ENCODE measurements around the gene SCML1. TPM values are rescaled to one million over a fixed set of nuclear protein-coding genes. Genes with fewer than 3 reads are reported as not detected.

SCML1 gene
- total RNA-seq, 2 donors from 2014 or later = 11.7 to 21.4 TPM

DNA sequence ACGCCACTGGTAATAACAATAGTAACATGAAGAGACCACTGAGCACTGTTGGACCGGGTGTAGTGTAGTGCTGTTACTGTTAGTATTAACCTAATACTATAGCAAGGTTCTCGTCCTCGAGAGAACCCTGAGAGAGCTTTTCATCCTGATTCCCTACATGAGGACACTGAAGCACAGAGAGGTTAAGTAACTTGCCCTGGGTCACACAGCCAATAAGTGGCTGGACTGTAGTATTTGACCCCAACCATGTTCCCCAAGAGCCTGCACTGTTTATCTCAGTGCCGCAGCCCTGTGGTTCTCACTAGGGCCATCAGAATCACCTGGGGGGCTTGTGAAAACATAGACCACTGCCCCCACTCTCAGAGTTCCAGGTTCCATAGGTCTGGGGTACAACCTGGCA, 10.4 kb downstream of the SCML1 start:
- no peaks in the 10 kb centered on the region for H3K36me3 ChIP-seq
- no peaks in the 10 kb centered on the region for H3K4me1 ChIP-seq
- H3K27ac ChIP-seq = no peak overlapping the region
- H3K27me3 ChIP-seq = no peaks in the 10 kb centered on the region
- intact Hi-C loops (cut with DNase I) = no loop called here
- no peak overlapping the region for H3K4me3 ChIP-seq
- H3K9me3 ChIP-seq = no peaks in the 10 kb centered on the region
- DNase-seq = no peak
- TF ChIP-seq, protein P1, sequence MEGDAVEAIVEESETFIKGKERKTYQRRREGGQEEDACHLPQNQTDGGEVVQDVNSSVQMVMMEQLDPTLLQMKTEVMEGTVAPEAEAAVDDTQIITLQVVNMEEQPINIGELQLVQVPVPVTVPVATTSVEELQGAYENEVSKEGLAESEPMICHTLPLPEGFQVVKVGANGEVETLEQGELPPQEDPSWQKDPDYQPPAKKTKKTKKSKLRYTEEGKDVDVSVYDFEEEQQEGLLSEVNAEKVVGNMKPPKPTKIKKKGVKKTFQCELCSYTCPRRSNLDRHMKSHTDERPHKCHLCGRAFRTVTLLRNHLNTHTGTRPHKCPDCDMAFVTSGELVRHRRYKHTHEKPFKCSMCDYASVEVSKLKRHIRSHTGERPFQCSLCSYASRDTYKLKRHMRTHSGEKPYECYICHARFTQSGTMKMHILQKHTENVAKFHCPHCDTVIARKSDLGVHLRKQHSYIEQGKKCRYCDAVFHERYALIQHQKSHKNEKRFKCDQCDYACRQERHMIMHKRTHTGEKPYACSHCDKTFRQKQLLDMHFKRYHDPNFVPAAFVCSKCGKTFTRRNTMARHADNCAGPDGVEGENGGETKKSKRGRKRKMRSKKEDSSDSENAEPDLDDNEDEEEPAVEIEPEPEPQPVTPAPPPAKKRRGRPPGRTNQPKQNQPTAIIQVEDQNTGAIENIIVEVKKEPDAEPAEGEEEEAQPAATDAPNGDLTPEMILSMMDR (IDR thresholded peaks at IDR 0.05) = no peak
- H3K9ac ChIP-seq (ENCODE audit: low read depth in 2 of 2, low read length in 2 of 2) = no peak overlapping the region

DNA sequence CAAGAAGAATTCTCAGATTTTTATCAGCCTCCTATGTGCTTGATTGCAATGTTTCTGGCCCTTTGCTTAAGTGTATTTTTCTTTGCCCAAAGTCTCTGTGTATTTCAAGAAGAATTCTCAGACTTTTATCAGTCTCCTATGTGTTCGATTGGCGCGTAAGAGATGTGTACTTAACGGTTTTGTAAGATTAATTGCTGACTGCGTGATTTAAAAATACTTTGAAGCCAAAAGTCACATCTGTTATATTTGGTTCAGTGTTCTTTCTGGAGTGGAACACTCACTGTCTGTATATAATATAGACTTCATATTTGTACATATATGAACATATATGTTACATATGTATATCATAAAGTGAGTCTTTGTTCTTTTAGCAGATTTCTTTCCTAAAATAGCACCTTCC, 11.4 kb downstream of the SCML1 start:
- Histone ChIP-seq H3K36me3 (no peaks in the 10 kb centered on the region), H3K4me1 (no peaks in the 10 kb centered on the region), H3K27ac (no peak overlapping the region), H3K9me3 (no peaks in the 10 kb centered on the region), H3K9ac (ENCODE audit: low read depth in 2 of 2, low read length in 2 of 2) (no peak overlapping the region), H3K27me3 (no peaks in the 10 kb centered on the region), H3K4me3 (no peak overlapping the region)
- intact Hi-C loops (cut with DNase I) = no loop called here
- no peak for DNase-seq
- TF ChIP-seq, protein P1 (IDR thresholded peaks at IDR 0.05) = no peak

- H3K27ac ChIP-seq = no peak overlapping the region
- no peaks in the 10 kb centered on the region for H3K36me3 ChIP-seq
- no peak overlapping the region for H3K9ac ChIP-seq (ENCODE audit: low read depth in 2 of 2, low read length in 2 of 2)
- H3K4me3 ChIP-seq = no peak overlapping the region
- intact Hi-C loops (cut with DNase I) = no loop called here
- TF ChIP-seq, protein P1 (IDR thresholded peaks at IDR 0.05) = no peak
- H3K27me3 ChIP-seq = no peaks in the 10 kb centered on the region
- DNase-seq = no peak
- H3K4me1 ChIP-seq = no peaks in the 10 kb centered on the region
- no peaks in the 10 kb centered on the region for H3K9me3 ChIP-seq
Measured at GRCh38 chrX:17750436-17750835, 13.1 kb downstream of the SCML1 start.

DNA sequence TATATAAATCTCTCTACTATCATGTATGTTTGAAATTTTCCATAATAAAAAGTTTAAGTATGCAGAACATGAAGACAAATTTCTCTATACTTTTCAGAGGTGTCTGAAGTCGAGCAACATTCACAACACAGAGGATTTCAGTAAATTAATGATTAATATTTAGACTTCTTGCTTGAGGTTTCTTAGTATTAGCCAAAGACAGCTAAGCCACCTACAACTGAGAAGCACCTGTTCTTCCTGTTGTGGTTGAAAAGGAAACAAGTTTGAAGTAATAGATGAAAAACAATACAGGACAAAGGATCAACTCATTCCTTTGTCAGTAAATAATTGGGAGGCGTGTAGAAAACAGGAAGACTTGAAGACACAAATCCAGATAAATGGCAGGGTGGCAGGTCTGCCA, 21.1 kb downstream of the SCML1 start:
- Histone ChIP-seq H3K36me3 (no peaks in the 10 kb centered on the region), H3K27ac (no peak overlapping the region), H3K4me3 (no peak overlapping the region), H3K9me3 (no peaks in the 10 kb centered on the region), H3K9ac (ENCODE audit: low read depth in 2 of 2, low read length in 2 of 2) (no peak overlapping the region), H3K4me1 (no peaks in the 10 kb centered on the region), H3K27me3 (no peaks in the 10 kb centered on the region)
- TF ChIP-seq, protein P1 (IDR thresholded peaks at IDR 0.05) = no peak
- no peak for DNase-seq
- intact Hi-C loops (cut with DNase I) = no loop called here

DNA sequence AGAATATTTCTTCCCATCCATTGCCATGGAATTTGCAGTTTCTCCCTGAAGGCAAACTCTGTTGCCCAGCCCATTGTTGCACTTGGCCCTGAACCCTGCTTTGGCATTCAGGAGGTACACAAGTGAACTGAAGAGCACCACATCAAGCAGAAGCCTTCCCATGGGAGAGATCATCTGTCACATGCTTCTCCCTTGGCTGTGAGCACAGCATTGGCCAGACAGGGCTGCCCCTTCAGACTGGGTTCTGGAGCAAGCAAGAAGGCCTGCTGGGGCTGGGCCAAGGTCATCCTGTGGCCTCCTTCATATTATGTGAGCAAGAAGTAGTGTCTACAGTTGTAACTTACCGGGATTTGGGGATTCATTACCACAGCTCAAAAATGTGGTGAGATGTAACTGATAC, 22.7 kb downstream of the SCML1 start:
- no peak overlapping the region for H3K9ac ChIP-seq (ENCODE audit: low read depth in 2 of 2, low read length in 2 of 2)
- no peak overlapping the region for H3K27ac ChIP-seq
- no peak for DNase-seq
- no peaks in the 10 kb centered on the region for H3K36me3 ChIP-seq
- TF ChIP-seq, protein P1 (IDR thresholded peaks at IDR 0.05) = no peak
- H3K27me3 ChIP-seq = no peaks in the 10 kb centered on the region
- no peak overlapping the region for H3K4me3 ChIP-seq
- intact Hi-C loops (cut with DNase I) = no loop called here
- no peaks in the 10 kb centered on the region for H3K4me1 ChIP-seq
- H3K9me3 ChIP-seq = no peaks in the 10 kb centered on the region

DNA sequence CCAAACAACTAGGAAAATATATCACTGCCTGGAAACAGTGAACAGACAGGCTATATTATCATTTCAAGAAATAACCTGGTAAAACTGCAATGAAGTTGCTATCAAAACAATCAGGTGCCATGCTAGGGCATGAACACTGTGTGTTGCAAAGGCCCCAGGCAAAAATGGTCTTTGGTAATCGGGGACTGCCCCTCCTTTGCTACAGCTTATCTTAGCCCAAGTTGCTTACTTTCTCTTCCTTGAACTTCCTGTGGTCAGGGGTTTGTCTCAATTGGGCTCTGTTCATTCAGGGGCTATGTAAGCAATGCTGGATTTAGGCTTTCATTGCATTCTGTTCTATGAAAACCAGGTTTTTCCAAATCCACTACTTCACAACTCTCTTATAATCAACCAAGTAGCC, 30.4 kb downstream of the SCML1 start:
- Histone ChIP-seq H3K27ac (no peak overlapping the region), H3K9me3 (no peaks in the 10 kb centered on the region)
- intact Hi-C loops (cut with DNase I) = no loop called here

More for the DNA sequence above, 30.4 kb downstream of the SCML1 start:
- no peaks in the 10 kb centered on the region for H3K36me3 ChIP-seq
- no peak for DNase-seq
- TF ChIP-seq, protein P1 (IDR thresholded peaks at IDR 0.05) = no peak
- no peak overlapping the region for H3K9ac ChIP-seq (ENCODE audit: low read depth in 2 of 2, low read length in 2 of 2)
- no peak overlapping the region for H3K4me3 ChIP-seq
- H3K4me1 ChIP-seq = no peaks in the 10 kb centered on the region
- no peaks in the 10 kb centered on the region for H3K27me3 ChIP-seq
